HG02885 (cell line): Measurements from ENCODE around the gene DDX23.

ENCODE experiments used
- ATAC-seq: cut with Tn5 transposase; IDR thresholded peaks from one replicate; pipeline ENCODE4 v1.9.1; 2021; ENCODE audit warnings: mild to moderate bottlenecking; ENCODE audit not compliant: unreplicated experiment, poor library complexity

The DDX23 gene

GRCh38 chr12:48807981-48808380 is 44.0 kb downstream of the DDX23 start:
- ATAC-seq, result no peak

DNA sequence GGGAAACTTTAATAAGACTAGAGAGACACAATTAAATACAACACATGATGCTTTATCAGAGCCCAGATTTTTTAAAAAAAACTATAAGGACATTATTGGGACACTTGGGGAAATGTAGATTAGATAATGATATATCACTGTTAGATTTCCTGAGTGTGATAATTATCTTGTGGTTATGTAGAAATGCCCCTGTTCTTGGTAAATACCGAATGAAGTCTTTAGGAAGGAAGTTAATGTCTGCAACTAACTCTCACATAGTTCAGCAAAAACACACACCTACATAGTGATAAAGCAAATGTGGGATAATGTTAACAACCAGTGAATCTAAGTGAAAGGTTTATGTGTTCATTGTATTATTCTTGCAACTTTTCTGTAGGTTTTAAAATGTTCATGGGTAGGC is 48.3 kb downstream of the DDX23 start:
- ATAC-seq, result no peak

DNA sequence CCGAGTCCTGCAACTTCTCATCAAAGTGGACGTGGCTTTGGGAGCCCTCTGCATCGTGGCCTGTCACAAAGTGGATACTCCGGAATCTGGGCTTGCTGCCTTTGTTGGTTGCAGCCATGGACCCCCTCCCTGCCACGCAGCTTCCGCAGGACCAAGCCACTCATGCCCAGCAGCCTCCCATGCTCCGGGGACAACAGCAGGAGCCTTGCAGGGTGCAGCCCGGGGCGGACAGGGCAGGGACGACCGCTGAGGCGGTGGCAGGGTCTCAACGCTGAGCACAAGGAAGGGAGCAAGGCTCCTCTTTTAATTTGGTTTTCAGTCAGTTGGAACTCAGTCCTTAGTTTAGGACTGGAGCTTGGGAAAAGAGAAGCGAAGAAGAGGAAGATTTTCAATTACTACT is 51.0 kb downstream of the DDX23 start:
- ATAC-seq, result no peak

DNA sequence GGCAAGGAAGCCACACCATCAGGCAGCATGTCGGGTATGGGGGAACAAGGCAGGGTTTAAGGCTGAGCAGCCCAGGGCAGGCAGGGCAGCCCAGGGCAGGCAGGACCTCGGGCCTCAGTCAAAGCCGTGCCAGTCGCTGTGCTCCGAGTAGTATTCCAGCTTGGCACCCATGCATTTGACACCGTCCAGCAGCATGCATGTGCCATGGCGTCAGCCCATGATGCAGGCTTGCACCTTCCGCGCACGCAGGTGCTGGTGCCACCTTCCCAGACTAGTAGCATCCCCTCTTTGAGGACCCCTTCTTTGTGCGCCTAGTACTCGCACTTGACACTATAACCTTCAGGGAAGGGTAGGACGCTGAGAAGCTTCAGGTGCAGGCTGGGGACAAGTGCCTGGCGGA is 51.5 kb downstream of the DDX23 start:
- ATAC-seq, result no peak

DNA sequence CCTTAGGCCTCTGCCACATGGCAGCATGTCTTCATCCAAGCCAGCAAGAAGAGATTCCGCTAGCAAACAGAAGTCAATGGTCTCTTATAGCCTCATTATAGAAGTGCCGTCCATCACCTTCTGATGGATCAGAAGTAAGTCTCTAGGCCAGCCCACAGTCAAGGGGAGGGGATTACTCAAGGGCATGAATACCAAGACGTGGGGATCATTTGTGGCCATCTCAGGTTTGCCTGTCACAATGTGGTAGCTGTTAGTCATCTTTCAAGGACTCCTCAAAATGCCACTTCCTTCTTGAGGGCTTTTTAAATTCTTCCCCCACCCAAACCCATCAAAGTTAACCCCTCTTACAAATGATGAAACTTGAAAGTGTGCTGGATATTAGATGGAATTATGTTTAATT is 55.0 kb downstream of the DDX23 start:
- no peak for ATAC-seq

- no peak for ATAC-seq
Observed at GRCh38 chr12:48795550-48796455, 56.2 kb downstream of the DDX23 start.

DNA sequence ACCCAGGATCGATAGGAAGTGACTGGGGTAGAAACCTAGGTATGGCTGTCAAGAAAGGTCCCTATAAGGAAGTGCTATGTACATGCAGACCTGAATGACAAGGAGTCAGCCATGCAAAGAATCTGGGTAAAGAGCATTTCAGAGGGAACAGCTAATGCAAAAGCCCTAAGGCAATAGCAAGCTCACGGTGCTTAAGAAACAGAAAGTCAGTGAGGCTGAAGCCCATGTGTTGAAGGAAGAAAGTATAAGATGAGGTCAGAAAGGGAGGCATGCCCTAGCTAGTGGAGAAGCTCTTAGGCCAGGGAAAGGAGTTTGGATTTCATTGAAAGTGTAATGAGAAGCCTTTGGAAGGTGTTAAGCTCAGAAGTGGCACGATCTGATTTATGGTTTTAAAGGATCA is 57.1 kb downstream of the DDX23 start:
- no peak for ATAC-seq

GRCh38 chr12:48793696-48794095 is 58.3 kb downstream of the DDX23 start:
- no peak for ATAC-seq

GRCh38 chr12:48789858-48790326 is 62.1 kb downstream of the DDX23 start:
- ATAC-seq, result no peak

GRCh38 chr12:48788854-48789775 is 62.8 kb downstream of the DDX23 start, which contains the start of gene ADCY6:
TSS of gene ADCY6 (minus strand) at chr12:48789089. CDS start at chr12:48783434, 5,655 bp downstream.
- ATAC-seq, result no peak

- no peak for ATAC-seq
Observed at GRCh38 chr12:48788524-48788853, 63.5 kb downstream of the DDX23 start.

DNA sequence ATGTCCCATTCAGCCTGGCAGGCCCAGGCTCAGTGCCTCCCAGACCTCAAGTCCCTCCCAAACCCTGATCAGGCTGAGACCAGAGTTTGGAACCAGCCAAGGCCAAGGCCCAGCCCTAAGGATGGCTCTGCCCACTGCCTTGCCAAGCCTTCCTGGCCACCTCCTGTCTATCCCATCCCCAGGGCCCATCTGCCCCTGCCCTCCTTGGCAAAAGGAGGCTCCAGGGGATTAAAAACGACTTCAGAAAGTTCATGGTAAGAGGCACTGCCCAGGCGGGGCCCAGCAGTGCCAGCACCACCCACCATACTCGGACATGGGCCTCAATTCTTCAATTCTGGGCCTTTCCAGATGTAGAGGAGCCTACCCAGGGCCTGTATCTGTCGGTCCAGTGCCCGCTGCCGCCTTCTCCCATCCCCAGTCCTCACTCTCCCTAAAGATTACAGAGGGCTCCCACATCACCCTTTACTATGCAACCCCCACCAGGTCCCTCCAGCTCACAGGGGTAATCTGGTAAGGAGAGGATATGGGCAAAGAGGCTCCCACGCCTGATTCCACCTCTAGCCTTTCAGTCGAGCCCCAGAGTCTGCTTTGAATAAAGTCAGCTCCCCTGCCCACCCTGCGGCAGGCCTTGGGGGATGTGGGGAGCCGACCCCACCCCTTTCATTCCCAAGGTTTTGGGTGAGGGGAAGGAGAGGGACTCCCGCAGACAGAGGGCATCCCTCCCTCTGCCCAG is 64.0 kb downstream of the DDX23 start:
- no peak for ATAC-seq

DNA sequence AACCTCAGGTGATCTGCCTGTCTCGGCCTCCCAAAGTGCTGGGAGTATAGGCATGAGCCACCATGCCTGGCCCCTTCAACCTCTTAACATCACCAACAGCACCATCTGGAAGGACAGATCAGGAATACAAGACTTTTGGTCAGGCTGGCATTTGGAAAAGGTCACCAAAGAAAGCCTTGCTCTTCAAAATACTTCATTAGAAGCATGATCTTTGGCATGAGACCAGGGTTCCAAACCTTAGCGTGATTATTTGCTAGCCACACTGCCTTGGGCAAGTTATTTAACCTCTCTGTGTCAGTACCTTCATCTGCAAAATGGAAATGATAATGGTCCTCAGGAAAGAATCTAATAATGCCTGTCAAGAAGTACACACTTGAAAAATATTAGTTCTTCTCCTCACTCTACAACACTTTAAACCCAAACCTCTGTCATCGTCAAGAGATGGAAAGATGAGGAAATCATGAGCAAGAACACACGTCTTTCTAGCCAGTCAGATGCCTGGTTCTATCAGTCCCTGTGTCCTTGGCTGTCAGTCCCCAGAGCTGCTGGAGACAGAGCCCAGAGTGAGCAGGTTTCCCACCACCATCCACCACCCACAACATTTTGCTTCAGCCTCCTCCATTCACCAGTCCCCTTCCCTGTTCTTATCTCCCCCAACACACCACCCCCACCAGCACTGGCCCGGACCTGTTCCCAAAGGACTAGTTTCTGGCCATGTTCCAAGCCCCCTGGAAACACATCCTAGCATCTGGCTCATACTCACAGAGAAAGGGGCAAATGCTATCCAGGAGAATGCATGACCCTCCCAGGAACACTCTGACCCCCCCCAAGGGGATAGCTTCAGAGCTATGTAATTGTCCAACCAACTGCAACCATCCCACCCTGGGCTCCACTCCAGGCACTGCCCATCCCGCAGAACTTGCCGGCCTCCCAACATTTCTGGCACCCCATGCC is 65.1 kb downstream of the DDX23 start:
- no peak for ATAC-seq

DNA sequence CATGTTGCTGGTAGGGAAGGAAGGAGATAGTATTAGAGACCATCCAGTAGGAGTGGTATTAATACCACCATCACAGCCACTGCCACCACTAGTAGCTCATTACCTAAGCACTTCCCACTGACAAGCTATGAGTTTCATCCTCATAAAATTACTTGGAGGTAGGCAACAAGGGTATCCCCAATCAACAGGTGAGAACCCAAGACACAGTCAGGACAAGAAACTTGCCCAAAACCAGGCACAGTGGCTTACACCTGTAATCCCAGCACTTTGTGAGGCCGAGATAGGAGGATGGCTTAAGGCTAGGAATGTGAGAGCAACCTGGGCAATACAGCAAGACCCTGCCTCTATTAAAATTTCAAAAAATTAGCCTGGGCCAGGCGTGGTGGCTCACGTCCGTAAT is 68.5 kb downstream of the DDX23 start:
- no peak for ATAC-seq

GRCh38 chr12:48782457-48783395 is 69.2 kb downstream of the DDX23 start:
- ATAC-seq, result no peak

- no peak for ATAC-seq
Observed at GRCh38 chr12:48781750-48782456, 70.1 kb downstream of the DDX23 start.

GRCh38 chr12:48780381-48781025 is 71.5 kb downstream of the DDX23 start:
- no peak for ATAC-seq
